PC-9 (cell line): ENCODE results near the gene NR4A1. TPM values are rescaled to one million over a fixed set of nuclear protein-coding genes. Genes with fewer than 3 reads are reported as not detected.

Experiments used
- BruUV-seq: library from RNA; stranded (reverse); fragments of 400-500 nt; replicated peaks from 2 replicates; lab custom pipeline; 2021; lab: Mats Ljungman, UMichigan
- CTCF ChIA-PET: fragments of 300-600 bp; sonication (Branson Sonifier 250); formaldehyde crosslinking; loops from one replicate; lab custom pipeline; 2022; ENCODE audit warnings: antibody characterized with exemption; lab: Charles Lee
- POLR2A ChIA-PET: fragments of 300-600 bp; sonication (Branson Sonifier 250); formaldehyde crosslinking; loops from one replicate; lab custom pipeline; 2022; ENCODE audit warnings: antibody characterized with exemption; ENCODE audit not compliant: unreplicated experiment; lab: Charles Lee
- DNase-seq, 2 experiments: peaks; one replicate each; pipeline versions ENCODE4 v3.0.0 to v3.0.0-alpha.2; 2015 to 2022; ENCODE audit warnings: mixed read lengths in 1 of 2
- H2AFZ ChIP-seq: fragments of 200-600 bp; sonication (generic); 2 replicates; pipeline ENCODE4 v1.8.1; 2017; ENCODE audit warnings: antibody characterized with exemption
- H3F3A ChIP-seq: fragments of 200-600 bp; sonication (generic); 2 replicates; pipeline ENCODE4 v1.8.1; 2017; ENCODE audit warnings: antibody characterized with exemption, mild to moderate bottlenecking, low read depth; ENCODE audit not compliant: insufficient read depth
- H3K27ac ChIP-seq: fragments of 200-600 bp; sonication (generic); 2 replicates; pipeline ENCODE4 v1.6.1; 2016; ENCODE audit warnings: mixed run types
- H3K27me3 ChIP-seq: fragments of 200-600 bp; sonication (generic); 2 replicates; pipeline ENCODE4 v1.6.1; 2016; ENCODE audit warnings: low read depth, mixed run types; ENCODE audit not compliant: insufficient read depth
- H3K36me3 ChIP-seq: fragments of 200-600 bp; sonication (generic); 2 replicates; pipeline ENCODE4 v1.6.1; 2016; ENCODE audit warnings: low read depth, mixed run types
- H3K4me1 ChIP-seq: fragments of 200-600 bp; sonication (generic); replicated peaks from 2 replicates; pipeline ENCODE4 v1.6.1; 2016; ENCODE audit warnings: mixed run types; ENCODE audit not compliant: insufficient read depth
- H3K4me2 ChIP-seq: fragments of 200-600 bp; sonication (generic); 2 replicates; pipeline ENCODE4 v1.6.1; 2017; ENCODE audit warnings: mixed run types
- H3K4me3 ChIP-seq: fragments of 200-600 bp; sonication (generic); 2 replicates; pipeline ENCODE4 v1.6.1; 2016; ENCODE audit warnings: mixed run types
- H3K79me2 ChIP-seq: fragments of 200-600 bp; sonication (generic); 2 replicates; pipeline ENCODE4 v1.6.1; 2017; ENCODE audit warnings: low read depth, mixed run types
- H3K9me2 ChIP-seq: fragments of 200-600 bp; sonication (generic); 2 replicates; pipeline ENCODE4 v1.8.1; 2017; ENCODE audit warnings: mild to moderate bottlenecking; ENCODE audit not compliant: insufficient read depth
- H3K9me3 ChIP-seq: fragments of 200-600 bp; sonication (generic); 2 replicates; pipeline ENCODE4 v1.8.1; 2016; ENCODE audit warnings: low read depth; ENCODE audit not compliant: insufficient read depth
- H4K20me1 ChIP-seq: fragments of 200-600 bp; sonication (generic); 2 replicates; pipeline ENCODE4 v1.8.1; 2017; ENCODE audit not compliant: insufficient read depth
- CTCF ChIP-seq: fragments of 200-600 bp; sonication (generic); conservative IDR thresholded peaks from 2 replicates; pipeline ENCODE4 v1.6.1; 2017; ENCODE audit warnings: mixed run types, antibody characterized with exemption, mild to moderate bottlenecking, moderate library complexity
- EZH2 ChIP-seq: fragments of 200-600 bp; sonication (generic); IDR thresholded peaks from 2 replicates; pipeline ENCODE4 v1.8.0; 2017; ENCODE audit warnings: antibody characterized with exemption, low read depth
- intact Hi-C: fragments of 100-400 bp; cut with micrococcal nuclease; formaldehyde crosslinking; loops from one replicate; pipeline ENCODE4 v1.10.0; 2022; ENCODE audit not compliant: unreplicated experiment
- total RNA-seq: library from RNA; stranded (reverse); gene quantifications from 2 replicates; pipeline ENCODE4 v1.2.3, GENCODE V29; 2021

NR4A1 gene
- total RNA-seq, 1 experiment from 2014 or later, result 6.5 TPM

DNA sequence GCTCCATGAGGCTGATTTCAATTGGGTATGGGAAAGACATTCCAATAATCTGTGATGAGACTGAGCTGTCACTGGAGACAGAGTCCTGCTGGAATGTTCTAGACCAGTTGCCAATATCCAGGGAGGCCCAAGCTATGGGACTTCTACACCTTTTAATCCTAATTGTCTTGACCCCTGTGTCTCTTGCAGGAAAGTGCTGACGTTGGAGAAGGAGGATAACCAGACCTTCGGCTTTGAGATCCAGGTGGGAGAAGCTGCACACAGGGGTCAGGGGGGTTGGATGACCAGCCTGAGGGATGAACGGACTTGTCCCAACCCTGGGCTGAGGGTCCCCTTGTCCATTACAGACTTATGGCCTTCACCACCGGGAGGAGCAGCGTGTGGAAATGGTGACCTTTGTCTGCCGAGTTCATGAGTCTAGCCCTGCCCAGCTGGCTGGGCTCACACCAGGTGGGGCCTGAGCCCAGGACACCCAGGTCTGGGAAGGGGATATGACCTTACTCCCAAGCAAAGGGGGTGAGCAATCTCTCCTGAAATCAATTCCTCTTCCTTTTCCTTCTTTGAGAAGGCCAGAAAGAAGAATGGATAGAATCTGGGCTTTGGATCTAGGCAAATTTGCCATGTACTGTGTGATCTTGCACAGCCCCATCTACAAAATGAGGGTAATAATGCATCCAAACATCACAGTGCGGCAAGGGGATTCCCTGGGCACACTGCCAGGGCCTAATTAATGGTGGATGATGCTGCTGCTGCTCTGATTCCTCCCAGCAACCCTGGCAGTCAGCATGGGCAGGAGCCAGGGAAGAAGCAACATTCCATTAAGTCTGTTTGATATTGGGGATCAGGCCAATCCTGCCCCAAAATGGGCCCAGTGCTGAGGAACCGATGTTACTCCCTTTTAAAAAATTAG lies 40.3 kb upstream of the NR4A1 start:
- DNase-seq, result no peak
- no TSS peak for BruUV-seq
- Histone ChIP-seq H3K4me3 (no peak overlapping the region), H3K79me2 (no peaks in the 10 kb centered on the region), H3K36me3 (no peaks in the 10 kb centered on the region), H3K27ac (no peak overlapping the region), H2AFZ (no peak overlapping the region), H4K20me1 (no peaks in the 10 kb centered on the region), H3K27me3 (no peaks in the 10 kb centered on the region), H3K4me2 (no peak overlapping the region), H3K9me2 (no peaks in the 10 kb centered on the region), H3F3A (no peaks in the 10 kb centered on the region), H3K9me3 (no peaks in the 10 kb centered on the region), H3K4me1 (no peaks in the 10 kb centered on the region)
- intact Hi-C loops, result no loop called here
- ChIA-PET CTCF (no interaction called here), POLR2A (no interaction called here)
- no peak for TF ChIP-seq EZH2
- TF ChIP-seq CTCF, result no peak

DNA sequence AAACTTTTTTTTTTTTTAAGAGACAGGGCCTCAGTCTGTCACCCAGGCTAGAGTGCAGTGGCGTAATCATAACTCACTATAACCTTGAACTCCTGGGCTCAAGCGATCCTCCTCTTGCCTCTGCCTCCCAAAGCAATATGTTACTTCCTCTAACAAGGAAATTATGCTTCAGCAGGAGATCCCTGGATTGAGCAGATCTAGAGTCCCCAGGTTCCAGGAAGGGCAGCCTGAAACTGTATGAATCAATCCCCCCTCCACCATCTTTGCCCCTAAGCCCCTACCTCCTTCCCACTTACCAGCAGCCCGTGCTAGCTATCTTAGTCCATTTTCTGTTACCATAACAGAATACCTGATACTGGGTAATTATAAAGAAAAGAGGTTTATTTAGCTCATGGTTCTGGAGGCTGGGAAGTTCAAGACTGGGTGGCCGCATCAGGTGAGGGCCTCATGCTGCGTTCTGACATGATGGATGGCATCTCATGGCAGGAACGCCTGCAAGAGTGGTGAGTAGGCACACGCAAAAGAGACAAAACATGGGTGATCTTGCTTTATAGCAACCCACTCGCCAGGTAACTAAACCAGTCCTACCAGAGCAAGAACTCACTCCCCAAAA lies 39.5 kb upstream of the NR4A1 start:
- CTCF ChIA-PET, result no interaction called here
- no TSS peak for BruUV-seq
- no peaks in the 10 kb centered on the region for H3K27me3 ChIP-seq
- intact Hi-C loops, result no loop called here
- no peaks in the 10 kb centered on the region for H3K4me1 ChIP-seq
- no peak overlapping the region for H2AFZ ChIP-seq
- no peaks in the 10 kb centered on the region for H3K79me2 ChIP-seq
- TF ChIP-seq EZH2 (no peak), CTCF (no peak)
- H3K4me3 ChIP-seq, result no peak overlapping the region
- H3F3A ChIP-seq, result no peaks in the 10 kb centered on the region
- no peaks in the 10 kb centered on the region for H4K20me1 ChIP-seq
- H3K9me2 ChIP-seq, result no peaks in the 10 kb centered on the region
- no peak for DNase-seq
- H3K4me2 ChIP-seq, result no peak overlapping the region
- H3K9me3 ChIP-seq, result no peaks in the 10 kb centered on the region
- POLR2A ChIA-PET, result no interaction called here
- no peak overlapping the region for H3K27ac ChIP-seq
- H3K36me3 ChIP-seq, result no peaks in the 10 kb centered on the region

- no peaks in the 10 kb centered on the region for H3K9me3 ChIP-seq
- no peak overlapping the region for H3K27ac ChIP-seq
- H3K9me2 ChIP-seq, result no peaks in the 10 kb centered on the region
- no peak for TF ChIP-seq CTCF
- TF ChIP-seq EZH2, result no peak
- CTCF ChIA-PET, result interaction anchor here (1.3 kb wide), 1 partner anchor 12 kb away, joined by 6 read pairs; no protein-coding TSS in a partner anchor
- H3K79me2 ChIP-seq, result no peaks in the 10 kb centered on the region
- H3K4me3 ChIP-seq, result no peak overlapping the region
- no peak overlapping the region for H3K4me2 ChIP-seq
- H3K36me3 ChIP-seq, result no peaks in the 10 kb centered on the region
- no TSS peak for BruUV-seq
- no peak for DNase-seq
- no peaks in the 10 kb centered on the region for H4K20me1 ChIP-seq
- H3K4me1 ChIP-seq, result no peaks in the 10 kb centered on the region
- POLR2A ChIA-PET, result no interaction called here
- no peaks in the 10 kb centered on the region for H3F3A ChIP-seq
- H3K27me3 ChIP-seq, result no peaks in the 10 kb centered on the region
- intact Hi-C loops, result no loop called here
- H2AFZ ChIP-seq, result no peak overlapping the region
Observed at GRCh38 chr12:52013626-52014310, 37.5 kb upstream of the NR4A1 start.
